NCI-H2107 (cell line): ENCODE measurements around the gene DUOXA1.
"Not testable (repeated sequence)": the region's sequence is repeated elsewhere in the genome, so short reads cannot be mapped to it uniquely, and the experiment has no call there.

ENCODE experiments used
- DNase-seq: peaks from one replicate; lab custom pipeline; 2025; lab: John Stamatoyannopoulos, UW

Gene DUOXA1

GRCh38 chr15:45112591-45113379 is 16.9 kb downstream of the DUOXA1 start:
- DNase-seq = no peak

- no peak for DNase-seq
Measured at GRCh38 chr15:45112143-45112590, 17.5 kb downstream of the DUOXA1 start.

- DNase-seq = no peak
Measured at GRCh38 chr15:45111390-45112142, 18.1 kb downstream of the DUOXA1 start.

- DNase-seq = no peak
Measured at GRCh38 chr15:45110256-45110820, 19.3 kb downstream of the DUOXA1 start.

GRCh38 chr15:45107941-45108630 is 21.6 kb downstream of the DUOXA1 start:
- DNase-seq = no peak

- DNase-seq = no peak
Measured at GRCh38 chr15:45106002-45106790, 23.5 kb downstream of the DUOXA1 start.

- no peak for DNase-seq
Measured at GRCh38 chr15:45105586-45105985, 24.1 kb downstream of the DUOXA1 start.

GRCh38 chr15:45104170-45104569 is 25.5 kb downstream of the DUOXA1 start:
- DNase-seq = not testable (repeated sequence)

- DNase-seq = no peak
Measured at GRCh38 chr15:45102226-45102625, 27.5 kb downstream of the DUOXA1 start.

- no peak for DNase-seq
Measured at GRCh38 chr15:45101749-45102148, 27.9 kb downstream of the DUOXA1 start.

- no peak for DNase-seq
Measured at GRCh38 chr15:45100884-45101625, 28.6 kb downstream of the DUOXA1 start.

- no peak for DNase-seq
Measured at GRCh38 chr15:45099549-45100165, 30.0 kb downstream of the DUOXA1 start.

- DNase-seq = no peak
Measured at GRCh38 chr15:45097466-45097865, 32.2 kb downstream of the DUOXA1 start.

- DNase-seq = no peak
Measured at GRCh38 chr15:45095661-45096060, 34.0 kb downstream of the DUOXA1 start.

- DNase-seq = no peak
Measured at GRCh38 chr15:45094358-45094730, 35.3 kb downstream of the DUOXA1 start.

GRCh38 chr15:45093622-45094357 is 35.9 kb downstream of the DUOXA1 start:
- DNase-seq = no peak

GRCh38 chr15:45093013-45093412 is 36.7 kb downstream of the DUOXA1 start:
- no peak for DNase-seq

- no peak for DNase-seq
Measured at GRCh38 chr15:45091576-45091975, 38.1 kb downstream of the DUOXA1 start.

GRCh38 chr15:45091161-45091560 is 38.5 kb downstream of the DUOXA1 start:
- no peak for DNase-seq
